Measurements from ENCODE around the gene KRTAP10-11.
"Not testable (repeated sequence)": the region's sequence is repeated elsewhere in the genome, so short reads cannot be mapped to it uniquely, and the experiment has no call there.

DNA sequence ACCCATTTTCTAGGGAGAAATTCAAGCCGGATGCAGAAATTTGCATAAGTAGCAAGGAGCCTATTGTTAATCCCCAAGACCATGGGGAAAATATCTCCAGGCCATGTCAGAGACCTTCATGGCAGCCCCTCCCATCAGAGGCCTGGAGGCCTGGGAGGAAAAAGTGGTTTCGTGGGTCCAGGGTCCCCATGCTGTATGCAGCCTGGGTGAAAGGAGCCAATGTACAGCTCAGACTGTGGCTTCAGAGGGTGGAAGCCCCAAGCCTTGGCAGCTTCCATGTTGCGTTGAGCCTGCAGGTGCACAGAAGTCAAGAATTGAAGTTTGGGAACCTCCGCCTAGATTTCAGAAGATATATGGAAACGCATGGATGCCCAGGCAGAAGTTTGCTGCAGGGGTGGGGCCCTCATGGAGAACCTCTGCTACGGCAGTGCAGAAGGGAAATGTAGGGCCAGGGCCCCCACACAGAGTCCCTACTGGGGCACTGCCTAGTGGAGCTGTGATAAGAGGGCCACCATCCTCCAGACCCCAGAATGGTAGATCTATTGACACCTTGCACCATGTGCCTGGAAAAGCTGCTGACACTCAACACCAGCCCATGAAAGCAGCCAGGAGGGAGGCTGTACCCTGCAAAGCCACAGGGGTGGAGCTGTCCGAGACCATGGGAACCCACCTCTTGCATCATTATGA, 35.9 kb upstream of the KRTAP10-11 start:
- TF ChIP-seq, protein P1, sequence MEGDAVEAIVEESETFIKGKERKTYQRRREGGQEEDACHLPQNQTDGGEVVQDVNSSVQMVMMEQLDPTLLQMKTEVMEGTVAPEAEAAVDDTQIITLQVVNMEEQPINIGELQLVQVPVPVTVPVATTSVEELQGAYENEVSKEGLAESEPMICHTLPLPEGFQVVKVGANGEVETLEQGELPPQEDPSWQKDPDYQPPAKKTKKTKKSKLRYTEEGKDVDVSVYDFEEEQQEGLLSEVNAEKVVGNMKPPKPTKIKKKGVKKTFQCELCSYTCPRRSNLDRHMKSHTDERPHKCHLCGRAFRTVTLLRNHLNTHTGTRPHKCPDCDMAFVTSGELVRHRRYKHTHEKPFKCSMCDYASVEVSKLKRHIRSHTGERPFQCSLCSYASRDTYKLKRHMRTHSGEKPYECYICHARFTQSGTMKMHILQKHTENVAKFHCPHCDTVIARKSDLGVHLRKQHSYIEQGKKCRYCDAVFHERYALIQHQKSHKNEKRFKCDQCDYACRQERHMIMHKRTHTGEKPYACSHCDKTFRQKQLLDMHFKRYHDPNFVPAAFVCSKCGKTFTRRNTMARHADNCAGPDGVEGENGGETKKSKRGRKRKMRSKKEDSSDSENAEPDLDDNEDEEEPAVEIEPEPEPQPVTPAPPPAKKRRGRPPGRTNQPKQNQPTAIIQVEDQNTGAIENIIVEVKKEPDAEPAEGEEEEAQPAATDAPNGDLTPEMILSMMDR (IDR thresholded peaks at IDR 0.05; ENCODE audit: low read depth, low read length, missing input control): not testable (repeated sequence)
- not testable (repeated sequence) for TF ChIP-seq GABPA (IDR thresholded peaks at IDR 0.05 in 1 of 2, conservative IDR thresholded peaks at IDR 0.05 in 1 of 2); YY1 (IDR thresholded peaks at IDR 0.05)

All from liver (tissue), 3 donors.